Measurements from ENCODE around the gene CELA3A. TPM values are rescaled to one million over a fixed set of nuclear protein-coding genes. Genes with fewer than 3 reads are reported as not detected.

The CELA3A gene
- polyA plus RNA-seq, 6 donors from 2014 or later, result not detected

DNA sequence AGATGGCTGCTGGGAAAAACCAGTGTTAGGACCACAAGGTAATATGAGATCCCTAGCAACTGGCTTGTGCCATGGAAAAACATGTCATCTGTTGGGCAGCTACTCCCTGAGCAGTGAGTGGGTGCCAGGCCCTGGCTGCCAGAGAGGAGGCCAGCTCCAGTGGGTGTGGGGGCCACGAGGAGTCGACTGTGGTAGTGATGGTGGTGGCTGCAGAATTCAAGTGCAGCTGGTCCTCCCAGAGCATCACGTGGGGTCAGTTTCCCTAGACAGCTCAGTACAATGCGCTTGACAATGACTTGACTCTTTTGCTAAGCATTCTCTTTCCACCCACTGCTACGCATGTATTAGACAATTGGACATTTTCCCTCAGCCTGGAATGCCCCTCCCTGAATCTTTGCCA lies 36.6 kb downstream of the CELA3A start:
- Mint-ChIP-seq H3K36me3 (no peaks in the 10 kb centered on the region), H3K4me3 (peak overlapping the region in 6 of 8 donors; percentile 13 to 75 (median 44)), H3K9me3 (peaks cover 0 to 3% (median 0%) of the 10 kb centered on the region in 7 donors), H3K27ac (peak overlapping the region in 5 of 6 donors; percentile 24 to 99 (median 86)), H3K4me1 (peaks cover 25 to 50% (median 31%) of the 10 kb centered on the region in 3 donors), H3K27me3 (no peaks in the 10 kb centered on the region)
- DNase-seq, result no peak
- no peak for ATAC-seq (ENCODE audit: low read depth in 2 of 2)

DNA sequence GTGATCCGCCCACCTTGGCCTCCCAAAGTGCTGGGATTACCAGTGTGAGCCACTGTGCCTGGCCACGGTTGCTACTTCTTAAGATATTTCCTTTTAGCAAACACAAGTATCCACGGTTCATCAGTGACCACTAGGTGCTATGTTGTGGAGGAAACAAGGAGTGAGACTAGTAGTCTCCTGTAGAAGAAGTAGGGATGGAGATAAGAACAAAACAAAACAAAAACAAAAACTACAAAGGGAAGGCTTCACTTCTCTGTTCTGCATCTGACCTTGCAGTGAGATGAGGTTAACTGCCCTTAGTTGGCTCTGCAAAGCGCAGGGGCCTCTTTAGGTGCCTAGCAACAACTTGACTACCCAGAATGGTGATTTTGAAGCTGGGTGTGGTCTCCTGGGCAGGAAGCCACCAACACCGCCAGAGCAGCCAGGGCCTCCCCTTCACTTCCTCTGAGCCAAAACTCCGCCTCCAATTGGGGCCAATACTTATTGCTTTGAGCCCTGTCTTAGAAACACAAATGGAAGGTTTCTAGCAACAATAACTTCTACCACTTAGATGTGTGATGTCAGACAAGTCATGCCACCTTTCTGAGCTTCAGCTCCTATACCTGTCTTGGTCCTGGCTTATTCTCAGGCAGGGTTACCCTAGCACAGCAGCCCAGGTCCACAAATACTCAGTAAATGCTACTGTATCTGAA lies 38.3 kb downstream of the CELA3A start:
- DNase-seq (peak; percentile 94), ATAC-seq (ENCODE audit: low read depth in 2 of 2) (peak; percentile 97)
- no peaks in the 10 kb centered on the region for H3K36me3 Mint-ChIP-seq
- H3K4me3 Mint-ChIP-seq, result peak overlapping the region; percentile 73 to 92 (median 85)
- peaks cover 30 to 56% (median 38%) of the 10 kb centered on the region in 3 donors for H3K4me1 Mint-ChIP-seq
- H3K9me3 Mint-ChIP-seq, result peaks cover 0 to 3% (median 0%) of the 10 kb centered on the region in 7 donors
- H3K27me3 Mint-ChIP-seq, result no peaks in the 10 kb centered on the region
- peak overlapping the region; percentile 94 to 99 (median 97) for H3K27ac Mint-ChIP-seq

DNA sequence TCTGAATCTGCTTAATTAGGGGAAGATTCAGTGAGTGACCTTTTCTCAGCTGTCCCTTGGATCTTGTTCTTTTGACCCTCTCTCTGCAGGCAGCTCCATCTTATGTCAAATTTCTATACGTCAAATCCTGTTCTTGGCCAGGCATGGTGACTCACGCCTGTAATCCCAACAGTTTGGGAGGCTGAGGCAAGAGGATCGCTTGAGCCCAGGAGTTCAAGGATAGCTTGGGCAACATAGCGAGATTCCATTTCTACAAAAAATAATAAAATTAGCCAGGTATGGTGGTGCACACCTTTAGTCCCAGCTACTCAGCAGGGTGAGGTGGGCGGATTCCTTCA lies 38.8 kb downstream of the CELA3A start:
- Mint-ChIP-seq H3K4me1 (peaks cover 35 to 60% (median 43%) of the 10 kb centered on the region in 3 donors), H3K9me3 (peaks cover 0 to 3% (median under 1%) of the 10 kb centered on the region in 7 donors), H3K27ac (peak overlapping the region; percentile 94 to 99 (median 97)), H3K27me3 (no peaks in the 10 kb centered on the region), H3K36me3 (peaks cover 0 to 4% of the 10 kb centered on the region in 2 donors), H3K4me3 (peak overlapping the region; percentile 73 to 92 (median 85))
- ATAC-seq (ENCODE audit: low read depth in 2 of 2) (no peak), DNase-seq (no peak)

DNA sequence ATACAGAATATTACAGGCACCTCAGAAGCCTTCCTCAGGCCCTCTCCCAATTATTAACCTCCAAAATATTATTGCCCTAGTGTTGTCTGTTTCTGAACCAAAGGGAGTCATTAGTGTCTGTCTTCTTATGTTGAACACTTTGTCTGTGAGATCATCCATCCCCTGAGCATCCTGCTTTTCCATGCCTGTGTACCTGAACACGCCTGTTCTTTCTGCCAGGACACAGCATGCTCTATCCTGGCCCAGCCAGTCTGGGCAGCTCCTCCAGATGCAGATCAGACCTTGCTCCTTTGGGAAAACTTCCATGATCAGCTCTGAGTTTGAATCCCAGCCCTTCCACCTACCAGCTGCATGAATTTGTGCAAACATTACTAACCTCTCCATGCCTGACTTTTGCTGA lies 40.0 kb downstream of the CELA3A start:
- no peaks in the 10 kb centered on the region for H3K27me3 Mint-ChIP-seq
- peaks cover 38 to 62% (median 46%) of the 10 kb centered on the region in 3 donors for H3K4me1 Mint-ChIP-seq
- H3K9me3 Mint-ChIP-seq, result peaks cover 0 to 7% (median 3%) of the 10 kb centered on the region in 7 donors
- peak overlapping the region in 6 of 8 donors; percentile 3 to 77 (median 52) for H3K4me3 Mint-ChIP-seq
- ATAC-seq (ENCODE audit: low read depth in 2 of 2), result no peak
- H3K36me3 Mint-ChIP-seq, result peaks cover 0 to 10% of the 10 kb centered on the region in 2 donors
- DNase-seq, result no peak
- peak overlapping the region; percentile 63 to 97 (median 92) for H3K27ac Mint-ChIP-seq

DNA sequence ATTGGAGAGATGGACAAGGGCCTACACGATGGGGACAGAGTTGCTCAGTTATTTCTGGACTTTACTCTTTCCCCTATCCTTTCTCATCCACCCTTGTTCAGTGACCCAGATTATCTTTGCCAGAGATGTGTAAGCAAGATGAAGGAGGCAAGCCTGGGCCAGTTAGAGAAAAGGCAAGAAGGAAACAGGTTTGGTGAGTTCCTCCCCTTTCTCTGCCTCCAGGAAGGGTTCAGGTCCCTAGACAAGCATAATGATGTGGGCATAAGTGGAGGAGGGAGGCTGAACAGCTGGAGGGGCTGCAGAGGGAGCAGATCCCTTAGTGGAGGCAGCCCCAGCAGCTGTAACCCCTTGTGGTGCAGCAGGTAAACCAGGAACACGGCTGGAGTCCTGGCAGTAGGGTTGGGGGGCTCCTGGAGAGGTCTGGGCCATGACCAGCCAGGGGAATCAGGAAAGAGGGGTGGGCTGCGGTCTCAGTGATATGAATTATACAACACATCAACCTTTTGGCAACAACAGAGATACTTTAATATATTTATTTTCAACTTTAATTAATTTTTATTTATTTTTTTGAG lies 41.8 kb downstream of the CELA3A start:
- Mint-ChIP-seq H3K27ac (peak overlapping the region in 4 of 6 donors; percentile 42 to 92 (median 68)), H3K4me3 (peak overlapping the region in 1 of 8 donors; percentile 42), H3K27me3 (no peaks in the 10 kb centered on the region), H3K4me1 (peaks cover 35 to 55% (median 39%) of the 10 kb centered on the region in 3 donors), H3K9me3 (peaks cover 0 to 7% (median 3%) of the 10 kb centered on the region in 7 donors), H3K36me3 (peaks cover 0 to 10% of the 10 kb centered on the region in 2 donors)
- ATAC-seq (ENCODE audit: low read depth in 2 of 2) (no peak), DNase-seq (no peak)

DNA sequence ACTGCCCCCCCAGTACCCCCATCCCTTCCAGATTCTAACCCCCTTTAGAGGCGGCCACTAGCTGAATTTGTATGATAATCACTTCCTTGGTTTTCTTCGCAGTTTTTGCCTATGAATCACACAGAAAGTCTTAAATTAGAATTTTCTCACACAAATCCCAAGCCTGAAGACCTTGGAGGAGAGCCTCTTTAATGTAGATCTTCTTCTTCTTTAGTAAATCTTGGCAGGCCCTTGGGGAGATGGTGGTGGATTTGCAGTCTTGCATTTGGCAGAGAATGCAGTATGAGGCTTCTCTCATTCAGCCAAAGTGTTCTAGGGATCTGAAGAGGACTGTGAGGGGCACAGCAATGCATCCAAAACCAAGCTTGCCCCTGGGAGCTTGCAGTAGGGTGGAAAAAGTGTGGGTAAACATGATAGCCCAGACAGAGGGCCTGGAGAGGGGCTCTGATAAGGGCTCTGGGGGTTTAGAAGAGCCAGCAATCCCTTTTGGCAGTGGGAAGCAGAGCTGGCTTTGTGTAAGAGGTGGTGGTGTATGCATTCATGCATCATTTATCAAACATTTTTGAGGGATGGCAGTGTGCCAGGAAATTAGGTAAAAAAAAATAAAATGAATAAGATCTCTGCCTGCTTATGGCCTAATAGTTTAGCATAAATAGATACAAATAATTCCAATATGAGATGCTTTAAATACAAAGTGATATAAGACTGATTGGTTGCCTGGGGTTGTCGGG lies 43.4 kb downstream of the CELA3A start:
- H3K4me1 Mint-ChIP-seq, result peaks cover 38 to 53% (median 49%) of the 10 kb centered on the region in 3 donors
- no peak for ATAC-seq (ENCODE audit: low read depth in 2 of 2)
- H3K9me3 Mint-ChIP-seq, result peaks cover 0 to 7% (median 3%) of the 10 kb centered on the region in 7 donors
- peaks cover 0 to 5% (median 0%) of the 10 kb centered on the region in 3 donors for H3K27me3 Mint-ChIP-seq
- peaks cover 0 to 10% of the 10 kb centered on the region in 2 donors for H3K36me3 Mint-ChIP-seq
- no peak for DNase-seq
- H3K27ac Mint-ChIP-seq, result peak overlapping the region in 3 of 6 donors; percentile 20 to 49 (median 29)
- peak overlapping the region in 1 of 8 donors; percentile 75 for H3K4me3 Mint-ChIP-seq

DNA sequence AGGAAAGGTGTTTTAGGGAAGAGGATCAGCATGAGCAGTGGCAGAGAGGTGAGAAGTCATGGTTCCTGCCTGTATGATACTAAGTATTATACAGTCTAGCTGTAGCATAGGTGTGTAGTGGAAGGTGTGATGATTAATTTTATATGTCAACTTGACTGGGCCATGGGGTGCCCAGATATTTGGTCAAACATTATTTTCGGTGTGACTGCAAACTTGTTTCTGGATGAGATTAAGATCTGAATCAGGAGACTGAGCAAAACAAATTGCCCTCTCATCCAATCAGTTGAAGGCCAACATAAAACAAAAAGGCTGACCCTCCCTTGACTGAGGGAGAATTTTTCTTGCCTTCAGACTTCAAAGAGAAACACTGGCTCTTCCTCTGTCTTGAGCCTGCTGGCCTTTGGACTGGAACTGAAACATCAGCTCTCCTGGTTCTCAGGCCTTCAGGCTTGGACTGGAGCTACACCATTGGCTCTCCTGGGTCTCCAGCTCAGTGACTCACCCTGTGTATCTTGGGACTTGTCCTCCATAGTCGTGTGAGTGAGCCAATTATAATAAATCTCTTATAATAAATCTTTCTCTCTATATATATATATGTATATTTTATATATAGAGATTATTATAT lies 44.3 kb downstream of the CELA3A start:
- Mint-ChIP-seq H3K36me3 (peaks cover 0 to 10% of the 10 kb centered on the region in 2 donors), H3K9me3 (peaks cover 0 to 7% (median 3%) of the 10 kb centered on the region in 7 donors), H3K4me3 (no peak overlapping the region), H3K4me1 (peaks cover 33 to 44% (median 43%) of the 10 kb centered on the region in 3 donors), H3K27me3 (peaks cover 0 to 5% (median 0%) of the 10 kb centered on the region in 3 donors), H3K27ac (peak overlapping the region in 2 of 6 donors; percentile 29 to 49)
- ATAC-seq (ENCODE audit: low read depth in 2 of 2) (no peak), DNase-seq (no peak)

DNA sequence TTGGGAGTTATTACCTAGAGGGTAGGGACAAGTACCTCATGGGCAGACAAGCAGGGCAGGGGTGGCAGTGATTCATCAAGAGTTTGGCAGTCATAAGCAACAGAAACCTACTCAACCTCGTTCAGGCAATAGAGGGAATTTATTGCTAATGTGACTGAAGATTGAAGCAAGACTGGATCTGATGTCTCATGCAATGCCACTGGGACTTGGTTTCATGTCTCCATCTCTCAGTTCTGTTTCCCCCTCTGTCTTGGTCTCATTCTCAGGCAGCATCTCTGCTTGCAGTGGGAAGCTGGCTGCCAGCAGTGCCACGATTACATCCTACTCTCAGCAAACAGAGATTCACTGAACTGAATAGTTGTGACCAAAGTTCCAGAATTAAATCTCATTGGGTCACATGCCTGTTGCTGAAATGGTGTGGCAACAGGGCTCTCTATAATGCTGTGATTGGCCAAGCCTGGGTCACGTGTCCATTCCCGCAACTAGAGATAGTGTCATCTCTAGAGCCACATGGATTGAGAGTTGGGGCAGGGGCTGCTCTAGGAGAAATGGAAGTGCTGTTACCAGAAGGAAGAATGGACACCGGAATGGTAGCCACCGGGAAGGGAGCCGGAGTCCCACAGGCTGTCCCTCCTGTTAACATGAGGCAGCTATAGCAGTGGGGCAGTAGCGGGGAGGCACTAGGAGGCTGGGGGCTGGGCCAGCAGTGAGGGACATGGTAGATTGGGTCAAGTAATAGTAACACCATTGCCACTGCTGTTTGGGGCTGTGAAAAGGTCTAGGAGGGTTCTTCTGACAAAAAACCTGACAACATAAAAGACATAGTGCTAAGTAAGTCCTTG lies 47.1 kb downstream of the CELA3A start:
- peaks cover 18 to 36% (median 30%) of the 10 kb centered on the region in 3 donors for H3K4me1 Mint-ChIP-seq
- ATAC-seq (ENCODE audit: low read depth in 2 of 2) (no peak), DNase-seq (no peak)
- H3K36me3 Mint-ChIP-seq, result peaks cover 0 to 10% of the 10 kb centered on the region in 2 donors
- peaks cover 0 to 5% (median 4%) of the 10 kb centered on the region in 3 donors for H3K27me3 Mint-ChIP-seq
- peak overlapping the region in 3 of 6 donors; percentile 27 to 79 (median 54) for H3K27ac Mint-ChIP-seq
- H3K9me3 Mint-ChIP-seq, result peaks cover 0 to 7% (median 2%) of the 10 kb centered on the region in 7 donors
- peak overlapping the region in 1 of 8 donors; percentile 55 for H3K4me3 Mint-ChIP-seq

DNA sequence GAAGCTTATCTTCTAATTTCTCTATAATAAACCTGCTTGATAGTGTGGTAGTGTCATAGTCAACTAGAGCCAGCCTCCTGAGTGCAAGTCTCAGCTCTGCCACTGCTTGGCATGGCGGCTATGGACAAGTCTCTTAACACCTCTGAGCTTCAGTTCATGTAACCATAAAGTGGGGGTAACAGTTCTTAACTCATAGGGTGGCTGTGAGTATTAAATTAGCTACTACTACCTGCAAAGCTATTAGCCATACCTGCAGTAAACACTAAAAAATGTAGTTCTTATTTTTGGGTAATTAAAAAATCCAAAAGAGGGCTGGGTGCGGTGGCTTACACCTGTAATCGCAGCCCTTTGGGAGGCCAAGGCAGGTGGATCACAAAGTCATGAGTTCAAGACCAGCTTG lies 48.9 kb downstream of the CELA3A start:
- no peak for DNase-seq
- H3K4me3 Mint-ChIP-seq, result peak overlapping the region in 2 of 8 donors; percentile 28 to 45
- peaks cover 0 to 4% of the 10 kb centered on the region in 2 donors for H3K36me3 Mint-ChIP-seq
- ATAC-seq (ENCODE audit: low read depth in 2 of 2), result no peak
- peaks cover 0 to 5% (median 4%) of the 10 kb centered on the region in 3 donors for H3K27me3 Mint-ChIP-seq
- H3K4me1 Mint-ChIP-seq, result peaks cover 18 to 46% (median 32%) of the 10 kb centered on the region in 3 donors
- peak overlapping the region in 1 of 6 donors; percentile 87 for H3K27ac Mint-ChIP-seq
- H3K9me3 Mint-ChIP-seq, result peaks cover 0 to 3% (median 1%) of the 10 kb centered on the region in 7 donors

DNA sequence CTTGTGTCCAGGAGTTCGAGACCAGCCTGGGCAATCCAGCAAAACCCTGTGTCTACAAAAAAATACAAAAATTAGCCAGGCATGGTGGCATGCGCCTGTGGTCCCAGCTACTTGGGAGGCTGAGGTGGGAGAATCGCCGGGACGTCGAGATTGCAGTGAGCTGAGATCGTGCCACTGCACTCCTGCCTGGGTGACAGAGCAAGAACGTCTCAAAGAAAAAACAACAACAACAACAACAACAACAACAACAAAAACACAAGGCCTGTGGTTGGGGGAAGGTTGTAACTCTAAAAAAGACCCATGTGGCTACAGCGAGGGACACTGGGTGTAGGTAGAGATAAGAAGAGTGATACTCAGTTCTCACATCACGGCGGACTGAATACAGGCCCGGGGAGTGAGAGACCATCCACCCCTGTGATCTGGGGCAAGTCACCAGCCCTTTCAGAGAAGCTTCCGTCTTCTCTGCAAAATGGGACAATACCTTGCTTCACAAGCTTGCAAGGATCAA lies 50.2 kb downstream of the CELA3A start:
- Mint-ChIP-seq H3K27ac (peak overlapping the region; percentile 60 to 98 (median 97)), H3K27me3 (peaks cover 0 to 5% (median 4%) of the 10 kb centered on the region in 3 donors), H3K4me3 (peak overlapping the region; percentile 85 to 96 (median 92)), H3K4me1 (peaks cover 21 to 56% (median 44%) of the 10 kb centered on the region in 3 donors), H3K9me3 (peaks cover 0 to 1% (median 0%) of the 10 kb centered on the region in 7 donors), H3K36me3 (peaks cover 0 to 3% of the 10 kb centered on the region in 2 donors)
- no peak for ATAC-seq (ENCODE audit: low read depth in 2 of 2)
- no peak for DNase-seq

DNA sequence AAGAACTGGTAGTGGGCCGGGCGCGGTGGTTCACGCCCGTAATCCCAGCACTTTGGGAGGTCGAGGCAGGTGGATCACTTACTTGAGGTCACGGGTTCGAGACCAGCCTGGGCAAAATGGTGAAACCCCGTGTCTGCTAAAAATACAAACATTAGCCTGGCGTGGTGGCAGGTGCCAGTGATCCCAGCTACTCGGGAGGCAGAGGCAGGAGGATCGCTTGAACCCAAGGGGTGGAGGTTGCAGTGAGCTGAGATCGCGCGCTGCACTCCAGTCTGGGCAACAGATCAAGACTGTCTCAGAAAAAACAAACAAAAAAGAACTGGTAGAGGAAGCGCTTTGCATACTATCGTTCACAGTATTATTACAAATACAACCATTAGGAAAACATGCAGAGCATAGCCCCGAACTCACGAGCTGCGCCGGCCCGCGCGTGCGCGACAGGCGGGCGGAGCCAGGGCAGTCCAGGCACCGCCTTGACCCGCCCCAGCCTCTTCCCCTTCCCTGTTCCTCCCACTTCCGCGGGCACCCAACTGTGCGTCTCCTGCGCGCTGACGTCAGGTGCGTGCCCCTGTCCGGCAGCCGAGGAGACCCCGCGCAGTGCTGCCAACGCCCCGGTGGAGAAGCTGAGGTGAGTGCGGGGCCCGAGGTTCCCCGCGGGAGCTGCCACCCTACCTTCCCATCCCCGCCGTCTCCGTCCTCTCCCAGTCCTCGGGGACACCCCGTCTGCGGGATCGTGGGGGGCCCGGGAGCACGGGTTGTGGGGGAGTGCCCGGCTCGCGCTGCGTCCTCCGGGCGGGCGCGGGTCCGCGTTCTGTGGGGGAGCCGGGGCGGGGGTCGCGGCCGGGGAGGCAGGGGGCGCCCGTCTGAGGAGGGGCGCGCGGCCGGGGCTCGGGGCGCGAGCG lies 50.9 kb downstream of the CELA3A start, which contains the start of gene CDC42:
Gene CDC42, plus strand, starts transcription at position 595 of the 902 bp plus-strand sequence. CDS start 25,770 bp downstream, outside the sequence.
- Mint-ChIP-seq H3K4me1 (peaks cover 24 to 63% (median 51%) of the 10 kb centered on the region in 3 donors), H3K9me3 (peaks cover 0 to 1% (median 0%) of the 10 kb centered on the region in 7 donors), H3K36me3 (peaks cover 0 to 3% of the 10 kb centered on the region in 2 donors), H3K27ac (peak within 1 kb of the TSS; percentile 98 to 99 (median 99)), H3K27me3 (peaks cover 0 to 5% (median 4%) of the 10 kb centered on the region in 3 donors), H3K4me3 (peak within 1 kb of the TSS; percentile 94 to 98 (median 96))
- ATAC-seq (ENCODE audit: low read depth in 2 of 2) (peak; percentile 88 to 91), DNase-seq (peak; percentile 97)

Data from naive B cell (primary cell).